ENCODE measurements around the gene SEC14L3. TPM values are rescaled to one million over a fixed set of nuclear protein-coding genes. Genes with fewer than 3 reads are reported as not detected.

Gene SEC14L3
- total RNA-seq, 6 experiments from 2014 or later: 0.31 to 1.1 (median 0.55) TPM; not detected in 2

DNA sequence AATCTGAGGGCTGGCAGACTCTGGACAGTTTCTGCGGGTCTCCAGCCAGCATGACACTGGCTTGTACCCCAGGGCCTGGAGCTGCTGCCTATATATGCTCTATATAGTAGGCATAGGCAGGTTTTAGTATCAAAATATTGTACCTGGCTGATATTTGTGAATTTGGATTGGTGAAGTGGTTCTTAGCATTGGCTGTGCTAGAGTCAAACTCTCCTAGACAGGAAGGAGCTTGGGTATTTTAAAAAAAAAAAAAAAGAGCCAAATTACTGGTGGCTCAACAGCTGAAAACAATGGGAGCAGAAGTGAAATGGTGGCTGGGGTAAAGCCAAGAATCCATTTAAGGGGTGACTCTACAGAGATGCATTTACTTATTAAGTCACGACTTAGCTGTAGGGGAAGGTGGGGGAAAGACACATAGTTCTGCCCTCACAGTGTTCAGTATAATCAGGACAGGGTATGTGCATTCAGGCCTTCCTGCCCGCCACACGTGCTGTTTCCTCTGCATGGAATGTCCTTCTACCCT is 57.2 kb downstream of the SEC14L3 start:
- DNase-seq (no peak), ATAC-seq (no peak)
- no peak overlapping the region for H3K4me3 ChIP-seq
- H3K9me3 ChIP-seq: no peaks in the 10 kb centered on the region
- H3K4me1 ChIP-seq: peaks cover 0 to 85% (median 27%) of the 10 kb centered on the region in 4 donors
- H3K36me3 ChIP-seq: peaks cover 0 to 95% (median 41%) of the 10 kb centered on the region in 4 donors
- 87% methylated on average over 4 of the region's 4 CpGs for WGBS (ENCODE audit: insufficient coverage, low coverage, low lambda C conversion rate, missing lambda C conversion rate)
- no peak overlapping the region for H3K27ac ChIP-seq
- intact Hi-C loops (cut with DNase I): no loop called here
- TF ChIP-seq, protein P1, sequence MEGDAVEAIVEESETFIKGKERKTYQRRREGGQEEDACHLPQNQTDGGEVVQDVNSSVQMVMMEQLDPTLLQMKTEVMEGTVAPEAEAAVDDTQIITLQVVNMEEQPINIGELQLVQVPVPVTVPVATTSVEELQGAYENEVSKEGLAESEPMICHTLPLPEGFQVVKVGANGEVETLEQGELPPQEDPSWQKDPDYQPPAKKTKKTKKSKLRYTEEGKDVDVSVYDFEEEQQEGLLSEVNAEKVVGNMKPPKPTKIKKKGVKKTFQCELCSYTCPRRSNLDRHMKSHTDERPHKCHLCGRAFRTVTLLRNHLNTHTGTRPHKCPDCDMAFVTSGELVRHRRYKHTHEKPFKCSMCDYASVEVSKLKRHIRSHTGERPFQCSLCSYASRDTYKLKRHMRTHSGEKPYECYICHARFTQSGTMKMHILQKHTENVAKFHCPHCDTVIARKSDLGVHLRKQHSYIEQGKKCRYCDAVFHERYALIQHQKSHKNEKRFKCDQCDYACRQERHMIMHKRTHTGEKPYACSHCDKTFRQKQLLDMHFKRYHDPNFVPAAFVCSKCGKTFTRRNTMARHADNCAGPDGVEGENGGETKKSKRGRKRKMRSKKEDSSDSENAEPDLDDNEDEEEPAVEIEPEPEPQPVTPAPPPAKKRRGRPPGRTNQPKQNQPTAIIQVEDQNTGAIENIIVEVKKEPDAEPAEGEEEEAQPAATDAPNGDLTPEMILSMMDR (IDR thresholded peaks at IDR 0.05): no peak
- H3K27me3 ChIP-seq: no peaks in the 10 kb centered on the region

GRCh38 chr22:30413745-30414524 is 57.9 kb downstream of the SEC14L3 start:
- DNase-seq: no peak
- WGBS (ENCODE audit: insufficient coverage, low coverage, low lambda C conversion rate, missing lambda C conversion rate): 74% methylated on average over 4 of the region's 5 CpGs
- Histone ChIP-seq H3K27ac (no peak overlapping the region), H3K9me3 (no peaks in the 10 kb centered on the region), H3K27me3 (no peaks in the 10 kb centered on the region), H3K4me1 (peaks cover 0 to 83% (median 24%) of the 10 kb centered on the region in 4 donors), H3K4me3 (no peak overlapping the region), H3K36me3 (peaks cover 0 to 95% (median 44%) of the 10 kb centered on the region in 4 donors)
- TF ChIP-seq, protein P1 (IDR thresholded peaks at IDR 0.05): no peak
- TF ChIP-seq POLR2A (IDR thresholded peaks at IDR 0.05): no peak
- ATAC-seq: no peak
- intact Hi-C loops (cut with DNase I): no loop called here

DNA sequence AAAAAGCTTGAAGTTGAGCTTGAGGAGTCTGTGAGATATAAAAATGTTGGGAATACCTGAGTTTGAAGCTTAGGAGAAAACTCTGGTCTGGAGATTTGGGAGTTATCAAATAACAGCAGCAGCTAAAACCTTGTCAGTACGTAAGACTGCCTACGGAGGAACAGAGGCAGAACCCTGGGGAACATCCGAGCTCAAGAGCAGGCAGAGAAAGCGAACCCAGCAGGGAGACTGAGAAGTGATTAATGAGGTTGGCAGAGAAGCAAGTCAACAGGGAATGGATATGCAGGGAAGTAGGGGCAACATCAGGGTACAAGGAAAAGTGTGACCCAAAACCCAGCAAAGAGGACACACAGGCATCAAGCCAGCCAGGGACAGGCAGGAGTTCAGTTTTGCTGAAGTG is 58.8 kb downstream of the SEC14L3 start:
- Histone ChIP-seq H3K4me3 (no peak overlapping the region), H3K4me1 (peaks cover 0 to 77% (median 20%) of the 10 kb centered on the region in 4 donors), H3K9me3 (no peaks in the 10 kb centered on the region), H3K36me3 (peaks cover 0 to 98% (median 49%) of the 10 kb centered on the region in 4 donors), H3K27ac (no peak overlapping the region), H3K27me3 (no peaks in the 10 kb centered on the region)
- ATAC-seq (no peak), DNase-seq (no peak)
- 87% methylated on average over 4 of the region's 4 CpGs for WGBS (ENCODE audit: insufficient coverage, low coverage, low lambda C conversion rate, missing lambda C conversion rate)
- intact Hi-C loops (cut with DNase I): no loop called here
- TF ChIP-seq, protein P1 (IDR thresholded peaks at IDR 0.05): no peak
- TF ChIP-seq POLR2A (IDR thresholded peaks at IDR 0.05): no peak

- Histone ChIP-seq H3K4me1 (peaks cover 0 to 76% (median 15%) of the 10 kb centered on the region in 4 donors), H3K4me3 (no peak overlapping the region), H3K27ac (no peak overlapping the region), H3K9me3 (no peaks in the 10 kb centered on the region), H3K36me3 (peaks cover 0 to 98% (median 54%) of the 10 kb centered on the region in 4 donors), H3K27me3 (no peaks in the 10 kb centered on the region)
- WGBS (ENCODE audit: insufficient coverage, low coverage, low lambda C conversion rate, missing lambda C conversion rate): 82% methylated on average over 3 of the region's 3 CpGs
- ATAC-seq: no peak
- no peak for DNase-seq
- no peak for TF ChIP-seq POLR2A (IDR thresholded peaks at IDR 0.05)
- TF ChIP-seq, protein P1 (IDR thresholded peaks at IDR 0.05): no peak
- intact Hi-C loops (cut with DNase I): no loop called here
These were observed 60.0 kb downstream of the SEC14L3 start for GRCh38 chr22:30411780-30412179.

Small RNAs within 50 kb of the gene (small RNA-seq; reads per million reads assigned to genes)
- gene AC004832.3 (0 reads per million in 2 experiments), gene RNU6-564P (0 reads per million in 2 experiments)

Other genes with a start within 250 kb of the SEC14L3 start
- 1 to 10 TPM in 3 of 6 experiments, under 1 TPM in 1, not detected in 2; 0.15 to 2.0 (median 1.6) TPM for gene LIF, start 225.3 kb downstream of the SEC14L3 start, total RNA-seq
- under 1 TPM in 4 of 6 experiments, not detected in 2; 0.10 to 0.75 (median 0.19) TPM for gene OSM, start 205.2 kb downstream of the SEC14L3 start, total RNA-seq
- gene CASTOR1, start 182.5 kb downstream of the SEC14L3 start, total RNA-seq: 1 to 10 TPM in 5 of 6 experiments, under 1 TPM in 1; 0.86 to 8.6 (median 4.0) TPM
- gene TBC1D10A, start 145.1 kb downstream of the SEC14L3 start, total RNA-seq: 10 to 100 TPM in 3 of 6 experiments, 1 to 10 TPM in 3; 6.6 to 12.6 (median 10.0) TPM
- 10 to 100 TPM; 42.6 to 72.8 (median 66.5) TPM for gene SF3A1, start 115.1 kb downstream of the SEC14L3 start, total RNA-seq
- gene CCDC157, start 115.0 kb downstream of the SEC14L3 start, total RNA-seq: 1 to 10 TPM in 3 of 6 experiments, under 1 TPM in 3; 0.54 to 2.9 (median 0.86) TPM
- gene RNF215, start 84.6 kb downstream of the SEC14L3 start, total RNA-seq: 10 to 100 TPM in 1 of 6 experiments, 1 to 10 TPM in 5; 6.2 to 10.0 (median 7.4) TPM
- gene SEC14L2, start 75.0 kb downstream of the SEC14L3 start, total RNA-seq: 100 to 1,000 TPM in 3 of 6 experiments, 10 to 100 TPM in 3; 42.7 to 240 (median 101) TPM
- gene MTFP1, start 46.2 kb downstream of the SEC14L3 start, total RNA-seq: 10 to 100 TPM in 3 of 6 experiments, 1 to 10 TPM in 3; 4.2 to 30.1 (median 9.1) TPM
- gene SEC14L4, start 33.7 kb upstream of the SEC14L3 start, total RNA-seq: 10 to 100 TPM in 5 of 6 experiments, 1 to 10 TPM in 1; 9.4 to 27.7 (median 17.9) TPM
- gene SEC14L6, start 74.7 kb upstream of the SEC14L3 start, total RNA-seq: under 1 TPM in 5 of 6 experiments, not detected in 1; 0.06 to 0.39 (median 0.12) TPM
- gene GAL3ST1, start 102.6 kb upstream of the SEC14L3 start, total RNA-seq: 1 to 10 TPM in 5 of 6 experiments, under 1 TPM in 1; 0.58 to 7.0 (median 3.3) TPM
- gene PES1, start 119.9 kb upstream of the SEC14L3 start, total RNA-seq: 10 to 100 TPM; 21.9 to 35.7 (median 31.4) TPM
- 10 to 100 TPM in 5 of 6 experiments, 1 to 10 TPM in 1; 8.9 to 14.6 (median 12.8) TPM for gene TCN2, start 135.2 kb upstream of the SEC14L3 start, total RNA-seq
- 1 to 10 TPM in 2 of 6 experiments, under 1 TPM in 4; 0.22 to 1.7 (median 0.48) TPM for gene SLC35E4, start 163.8 kb upstream of the SEC14L3 start, total RNA-seq
- gene DUSP18, start 195.9 kb upstream of the SEC14L3 start, total RNA-seq: 1 to 10 TPM in 5 of 6 experiments, under 1 TPM in 1; 0.97 to 3.1 (median 2.2) TPM
- 1 to 10 TPM in 3 of 6 experiments, under 1 TPM in 3; 0.31 to 3.4 (median 0.93) TPM for gene OSBP2, start 222.9 kb upstream of the SEC14L3 start, total RNA-seq

Measured in right lobe of liver (tissue), 6 donors.